K562 (cell line): ENCODE results near the gene SLC9B2. TPM values are rescaled to one million over a fixed set of nuclear protein-coding genes. Genes with fewer than 3 reads are reported as not detected.

ENCODE experiments used
- ATAC-seq: fragments of 200-7000 bp; cut with Tn5 transposase; 3 replicates; pipeline ENCODE4 v1.9.1; 2020; ENCODE audit warnings: moderate library complexity
- BruUV-seq: library from RNA; stranded (reverse); fragments of 400-500 nt; replicated peaks from 2 replicates; lab custom pipeline; 2021; lab: Mats Ljungman, UMichigan
- CTCF ChIA-PET: fragments of 300-600 bp; formaldehyde crosslinking; extraction: SDS; loops from one replicate; lab custom pipeline; 2021; ENCODE audit warnings: low intra/inter-chr PET ratio; lab: Yijun Ruan, JAX
- POLR2A ChIA-PET: fragments of 300-600, 350-650 bp; sonication (Branson Sonifier 250); formaldehyde crosslinking; extraction: SDS; loops from one replicate; lab custom pipeline; 2021; ENCODE audit warnings: antibody characterized with exemption, inconsistent platforms; lab: Yijun Ruan, JAX
- DNase-seq, 4 experiments: peaks; one replicate each; pipeline versions ENCODE4 v3.0.0 to v3.0.0-alpha.2; 2011 to 2018; ENCODE audit warnings: low spot score in 3 of 4, mixed read lengths in 3 of 4; ENCODE audit errors: extremely low read depth in 1 of 4
- FAIRE-seq: peaks from 2 replicates; lab custom pipeline; 2011; peaks lifted over from hg19 to GRCh38; lab: Jason Lieb, UNC
- H2AFZ ChIP-seq: 2 replicates; pipeline ENCODE4 v1.6.0; 2011; ENCODE audit warnings: low read depth, low read length, control low read depth, inconsistent platforms
- H3K27ac ChIP-seq: fragments of 200-600 bp; 3 replicates; pipeline ENCODE4 v1.8.0; 2011; ENCODE audit warnings: low read depth, mild to moderate bottlenecking, control low read depth, inconsistent platforms, low read length, moderate library complexity, mixed read lengths; ENCODE audit errors: extremely low read depth
- H3K27me3 ChIP-seq, 2 experiments: fragments of 300-600 bp in 1 of 2; 2 replicates in 1 of 2; 3 replicates in 1 of 2; pipeline versions ENCODE4 v1.6.0 to v1.8.0; 2011; ENCODE audit warnings: inconsistent platforms in 2 of 2, low read length in 2 of 2, mild to moderate bottlenecking in 1 of 2, mixed read lengths in 1 of 2, moderate library complexity in 1 of 2; ENCODE audit not compliant: control insufficient read depth in 2 of 2, insufficient read depth in 2 of 2
- H3K36me3 ChIP-seq: fragments of 300-600 bp; 3 replicates; pipeline ENCODE4 v1.8.0; 2011; ENCODE audit warnings: mild to moderate bottlenecking, low read length, inconsistent platforms; ENCODE audit not compliant: control insufficient read depth, insufficient read depth
- H3K4me1 ChIP-seq, 2 experiments: fragments of 200-600 bp in 1 of 2; replicated peaks in 1 of 2; 2 replicates in 1 of 2; 3 replicates in 1 of 2; pipeline versions ENCODE4 v1.5.1 to v1.8.0; 2011; ENCODE audit warnings: inconsistent platforms in 2 of 2, low read length in 2 of 2, mild to moderate bottlenecking in 1 of 2, mixed read lengths in 1 of 2, moderate library complexity in 1 of 2; ENCODE audit not compliant: control insufficient read depth in 2 of 2, insufficient read depth in 2 of 2
- H3K4me2 ChIP-seq: 2 replicates; pipeline ENCODE4 v1.6.1; 2011; ENCODE audit warnings: low read length, control low read depth, inconsistent platforms, mixed read lengths; ENCODE audit not compliant: insufficient read depth
- H3K4me3 ChIP-seq: fragments of 200-600 bp; sonication (generic), shearing (Covaris generic); 2 replicates; pipeline ENCODE4 v1.5.1; 2016; ENCODE audit warnings: control low read depth, inconsistent platforms
- H3K79me2 ChIP-seq: fragments of 200-600 bp; 3 replicates; pipeline ENCODE4 v1.8.0; 2011; ENCODE audit warnings: low read length, inconsistent platforms; ENCODE audit not compliant: control insufficient read depth, insufficient read depth
- H3K9ac ChIP-seq, 2 experiments: 2 replicates each; pipeline versions ENCODE4 v1.6.0 to v1.6.1; 2011; ENCODE audit warnings: low read depth in 2 of 2, low read length in 2 of 2, control low read depth in 1 of 2, inconsistent platforms in 1 of 2, mild to moderate bottlenecking in 1 of 2, mixed read lengths in 1 of 2; ENCODE audit not compliant: insufficient read depth in 1 of 2
- H3K9me1 ChIP-seq: one replicate; pipeline ENCODE4 v1.6.0; 2011; ENCODE audit warnings: inconsistent platforms, mild to moderate bottlenecking, low read length, moderate library complexity; ENCODE audit not compliant: control insufficient read depth, insufficient read depth
- H3K9me3 ChIP-seq: replicated peaks from 2 replicates; pipeline ENCODE4 v1.5.1; 2011; ENCODE audit warnings: low read depth, low read length, inconsistent platforms; ENCODE audit not compliant: control insufficient read depth, insufficient read depth
- H4K20me1 ChIP-seq: replicated peaks from 2 replicates; pipeline ENCODE4 v1.6.1; 2011; ENCODE audit warnings: low read length, inconsistent platforms, mixed read lengths; ENCODE audit not compliant: control insufficient read depth, insufficient read depth
- ELF1 ChIP-seq: fragments of 200-800 bp; sonication (Bioruptor generic); IDR thresholded peaks from 2 replicates; pipeline ENCODE4 v1.6.1; 2016; ENCODE audit warnings: missing genetic modification characterization, missing compliant biosample characterization
- NFRKB ChIP-seq: fragments of 450-650 bp; IDR thresholded peaks from 2 replicates; pipeline ENCODE4 v1.6.1; 2016; ENCODE audit warnings: low read depth
- NFYB ChIP-seq: IDR thresholded peaks from 2 replicates; pipeline ENCODE4 v1.6.1; 2011; ENCODE audit warnings: mild to moderate bottlenecking, moderate library complexity; ENCODE audit not compliant: insufficient read length; ENCODE audit errors: extremely low read depth
- RBM25 ChIP-seq: fragments of 200-400 bp; formaldehyde crosslinking; IDR thresholded peaks from 2 replicates; pipeline ENCODE4 v1.6.1; 2018; ENCODE audit warnings: low read length, low read depth, moderate library complexity; ENCODE audit not compliant: severe bottlenecking
- RBM34 ChIP-seq: fragments of 200-400 bp; formaldehyde crosslinking; IDR thresholded peaks from 2 replicates; pipeline ENCODE4 v1.6.1; 2018; ENCODE audit warnings: low read length, borderline replicate concordance; ENCODE audit not compliant: insufficient read depth
- STAT5A ChIP-seq: IDR thresholded peaks from 2 replicates; pipeline ENCODE4 v1.6.1; 2012; ENCODE audit warnings: low read length, inconsistent platforms, borderline replicate concordance
- WGBS: fragments of 100-300 bp; shearing (Covaris generic); methylation state at CpG from one replicate; pipeline ENCODE4 v1.1.6; 2016; ENCODE audit warnings: low coverage, mixed read lengths; ENCODE audit not compliant: insufficient coverage; ENCODE audit errors: missing lambda C conversion rate; 5-methylcytosine and 5-hydroxymethylcytosine counted together
- in situ Hi-C: fragments of 300-500 bp; cut with MboI; formaldehyde crosslinking; loops from 4 replicates; pipeline ENCODE4 v1.15.0; 2018; ENCODE audit warnings: inconsistent platforms, mixed read lengths
- intact Hi-C: fragments of 100-400 bp; cut with micrococcal nuclease; formaldehyde crosslinking; loops from 2 replicates; pipeline ENCODE4 v1.14.2; 2022
- polyA plus RNA-seq, 8 experiments: library from polyadenylated mRNA; depleted of rRNA in 4 of 8; stranded (reverse) in 5 of 8; unstranded in 3 of 8; fragments of >200 nt; fragmentation: Nextera tagmentation in 2 of 8; fragmentation: Illumina TruSeq in 1 of 8; extraction: Ambion mirVana in 2 of 8; extraction: Trizol in 1 of 8; gene quantifications; 2 replicates each; pipeline versions ENCODE4 v1.2.1 to v1.2.3, GENCODE V29; 2011 to 2014; ENCODE audit warnings: inconsistent platforms in 1 of 8, missing spikeins in 1 of 8
- total RNA-seq, 7 experiments: library from RNA; depleted of rRNA in 6 of 7; stranded (reverse); fragments of >200 nt in 6 of 7; fragmentation: Illumina TruSeq in 2 of 7; extraction: Trizol in 2 of 7; gene quantifications; 2 replicates each; pipeline versions ENCODE4 v1.2.1 to v1.2.3, GENCODE V29; 2011 to 2021; ENCODE audit warnings: low replicate concordance in 1 of 7

SLC9B2 gene
- total and polyA plus RNA-seq, 9 of the 15 experiments (the other 6 are each of a cell fraction or from before 2014, with no cell fraction given) = 6.6 to 14.6 (median 11.4) TPM

DNA sequence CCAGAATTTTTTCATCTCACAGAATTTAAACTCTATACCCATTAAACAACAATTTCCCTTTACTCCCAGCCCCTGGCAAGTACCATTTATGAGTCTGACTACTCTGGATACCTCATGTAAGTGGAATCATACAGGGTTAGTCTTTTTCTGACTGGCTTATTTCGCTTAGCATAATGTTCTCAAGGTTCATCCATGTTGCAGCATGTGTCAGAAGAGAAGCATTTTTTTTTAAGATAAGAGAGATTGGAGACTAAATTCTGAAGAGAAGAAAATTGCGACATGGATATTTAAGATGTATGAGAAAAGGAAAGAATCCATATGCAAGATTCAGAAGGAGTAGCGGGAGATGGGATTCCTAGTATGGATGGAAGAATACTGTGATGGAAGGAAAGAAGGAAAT, 45.8 kb downstream of the SLC9B2 start:
- H4K20me1 ChIP-seq = no peaks in the 10 kb centered on the region
- no peaks in the 10 kb centered on the region for H3K9me1 ChIP-seq
- no peak overlapping the region for H3K4me2 ChIP-seq
- no peak overlapping the region for H3K9ac ChIP-seq
- H3K4me3 ChIP-seq = no peak overlapping the region
- FAIRE-seq = no peak
- POLR2A ChIA-PET = no interaction called here
- no peaks in the 10 kb centered on the region for H3K27me3 ChIP-seq
- in situ Hi-C loops (no loop called here), intact Hi-C loops (no loop called here)
- DNase-seq = no peak
- H3K36me3 ChIP-seq = no peaks in the 10 kb centered on the region
- TF ChIP-seq NFRKB = no peak
- TF ChIP-seq STAT5A = no peak
- WGBS = 69% methylated on average over 3 of the region's 3 CpGs
- CTCF ChIA-PET = no interaction called here
- no peaks in the 10 kb centered on the region for H3K79me2 ChIP-seq
- no peak overlapping the region for H3K27ac ChIP-seq
- H3K4me1 ChIP-seq = no peaks in the 10 kb centered on the region; a peak in 1 of 5 replicates
- H3K9me3 ChIP-seq = no peaks in the 10 kb centered on the region
- H2AFZ ChIP-seq = no peak overlapping the region
- no TSS peak for BruUV-seq
- ATAC-seq = no peak

DNA sequence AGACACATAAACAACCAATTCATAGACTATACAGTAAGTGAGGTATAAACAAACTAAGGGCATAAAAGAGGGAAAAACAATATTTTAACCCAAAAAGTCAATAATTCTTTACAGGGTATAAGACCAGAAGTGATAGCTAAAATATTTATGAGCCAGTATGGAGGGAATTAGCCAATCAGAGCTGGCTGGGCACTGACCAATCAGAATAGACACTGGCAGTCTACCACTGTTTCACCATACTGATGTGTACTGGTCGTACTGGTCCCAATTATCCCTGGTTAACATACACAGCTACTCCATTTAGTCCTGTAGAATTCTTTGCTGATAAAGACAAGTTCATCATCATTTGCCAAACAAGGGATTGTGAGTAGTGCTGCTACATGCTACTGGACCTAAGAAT, 47.3 kb downstream of the SLC9B2 start:
- Histone ChIP-seq H3K79me2 (no peaks in the 10 kb centered on the region), H3K9me1 (no peaks in the 10 kb centered on the region), H3K36me3 (no peaks in the 10 kb centered on the region), H3K4me2 (no peak overlapping the region), H2AFZ (no peak overlapping the region), H3K9me3 (no peaks in the 10 kb centered on the region), H3K9ac (no peak overlapping the region), H3K27me3 (no peaks in the 10 kb centered on the region), H3K4me1 (no peaks in the 10 kb centered on the region; a peak in 1 of 5 replicates), H4K20me1 (no peaks in the 10 kb centered on the region), H3K4me3 (no peak overlapping the region), H3K27ac (no peak overlapping the region)
- 62% methylated on average over 1 of the region's 1 CpG for WGBS
- FAIRE-seq = no peak
- POLR2A ChIA-PET = no interaction called here
- ATAC-seq = peak; percentile 32; the same call in 1 of the 3 replicates
- DNase-seq = no peak
- TF ChIP-seq RBM25 (peak; percentile 8), RBM34 (no peak), ELF1 (tag) (no peak), NFYB (peak; percentile 62)
- no TSS peak for BruUV-seq
- intact Hi-C loops = no loop called here
- CTCF ChIA-PET = interaction anchor here (0.5 to 0.6 kb wide), 2 partner anchors 366 to 579 kb away, joined by 3 read pairs; no protein-coding TSS in a partner anchor
- in situ Hi-C loops = no loop called here
